ENCODE data around the gene TRIM14.

The TRIM14 gene

DNA sequence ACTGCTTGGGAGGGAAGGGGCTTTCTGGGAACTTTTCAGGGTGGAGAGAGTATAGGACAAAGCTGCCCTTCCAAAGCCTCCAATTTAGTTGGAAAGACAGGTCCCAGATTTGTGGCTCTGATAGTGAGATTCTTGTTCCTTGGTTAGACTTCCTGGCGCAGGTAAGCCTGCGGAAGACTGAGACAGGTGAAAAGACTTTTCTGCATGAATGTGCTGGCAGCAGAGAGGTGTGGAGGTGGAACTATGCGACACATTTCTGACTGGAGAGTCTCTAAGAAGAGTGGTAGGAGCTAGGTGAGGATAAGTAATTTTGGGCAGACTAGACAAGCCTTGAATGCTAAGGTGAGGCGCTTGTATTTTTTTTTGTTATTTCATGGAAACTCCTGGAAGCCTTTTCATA, 32.6 kb downstream of the TRIM14 start:
- no peak for DNase-seq (ENCODE audit: low spot score)
- in situ Hi-C loops (cut with MboI; ENCODE audit: low sequenced_read_pairs, unreplicated experiment), result no loop called here
- TF ChIP-seq, protein P1, sequence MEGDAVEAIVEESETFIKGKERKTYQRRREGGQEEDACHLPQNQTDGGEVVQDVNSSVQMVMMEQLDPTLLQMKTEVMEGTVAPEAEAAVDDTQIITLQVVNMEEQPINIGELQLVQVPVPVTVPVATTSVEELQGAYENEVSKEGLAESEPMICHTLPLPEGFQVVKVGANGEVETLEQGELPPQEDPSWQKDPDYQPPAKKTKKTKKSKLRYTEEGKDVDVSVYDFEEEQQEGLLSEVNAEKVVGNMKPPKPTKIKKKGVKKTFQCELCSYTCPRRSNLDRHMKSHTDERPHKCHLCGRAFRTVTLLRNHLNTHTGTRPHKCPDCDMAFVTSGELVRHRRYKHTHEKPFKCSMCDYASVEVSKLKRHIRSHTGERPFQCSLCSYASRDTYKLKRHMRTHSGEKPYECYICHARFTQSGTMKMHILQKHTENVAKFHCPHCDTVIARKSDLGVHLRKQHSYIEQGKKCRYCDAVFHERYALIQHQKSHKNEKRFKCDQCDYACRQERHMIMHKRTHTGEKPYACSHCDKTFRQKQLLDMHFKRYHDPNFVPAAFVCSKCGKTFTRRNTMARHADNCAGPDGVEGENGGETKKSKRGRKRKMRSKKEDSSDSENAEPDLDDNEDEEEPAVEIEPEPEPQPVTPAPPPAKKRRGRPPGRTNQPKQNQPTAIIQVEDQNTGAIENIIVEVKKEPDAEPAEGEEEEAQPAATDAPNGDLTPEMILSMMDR (IDR thresholded peaks at IDR 0.05; ENCODE audit: borderline replicate concordance, control extremely low read depth, extremely low read depth, insufficient read depth, missing control alignments), result no peak

GRCh38 chr9:98085944-98086343, 33.1 kb downstream of the TRIM14 start:
- in situ Hi-C loops (cut with MboI; ENCODE audit: low sequenced_read_pairs, unreplicated experiment), result no loop called here
- TF ChIP-seq, protein P1 (IDR thresholded peaks at IDR 0.05; ENCODE audit: borderline replicate concordance, control extremely low read depth, extremely low read depth, insufficient read depth, missing control alignments), result no peak
- DNase-seq (ENCODE audit: low spot score), result no peak

GRCh38 chr9:98085058-98085457, 34.0 kb downstream of the TRIM14 start:
- TF ChIP-seq, protein P1 (IDR thresholded peaks at IDR 0.05; ENCODE audit: borderline replicate concordance, control extremely low read depth, extremely low read depth, insufficient read depth, missing control alignments), result no peak
- DNase-seq (ENCODE audit: low spot score), result no peak
- in situ Hi-C loops (cut with MboI; ENCODE audit: low sequenced_read_pairs, unreplicated experiment), result no loop called here

DNA sequence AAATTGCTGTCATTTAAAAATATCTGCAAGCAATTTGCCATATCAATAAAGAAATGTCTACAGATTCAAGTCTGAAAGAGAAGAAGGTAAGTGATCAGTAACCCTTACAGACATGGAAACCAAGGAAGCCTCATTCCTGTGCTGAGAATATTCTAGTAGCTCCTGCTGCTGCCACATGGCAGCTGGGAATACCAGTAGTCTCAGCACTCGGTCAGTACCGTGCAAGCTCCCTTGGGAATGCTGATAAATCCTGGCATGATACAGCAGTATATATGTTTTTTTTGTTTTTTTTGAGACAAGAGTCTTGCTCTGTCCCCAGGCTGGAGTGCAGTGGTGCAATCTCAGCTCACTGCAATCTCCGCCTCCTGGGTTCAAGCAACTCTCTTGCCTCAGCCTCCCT, 34.6 kb downstream of the TRIM14 start:
- in situ Hi-C loops (cut with MboI; ENCODE audit: low sequenced_read_pairs, unreplicated experiment), result no loop called here
- TF ChIP-seq, protein P1 (IDR thresholded peaks at IDR 0.05; ENCODE audit: borderline replicate concordance, control extremely low read depth, extremely low read depth, insufficient read depth, missing control alignments), result no peak
- DNase-seq (ENCODE audit: low spot score), result no peak

- in situ Hi-C loops (cut with MboI; ENCODE audit: low sequenced_read_pairs, unreplicated experiment), result no loop called here
- no peak for DNase-seq (ENCODE audit: low spot score)
- TF ChIP-seq, protein P1 (IDR thresholded peaks at IDR 0.05; ENCODE audit: borderline replicate concordance, control extremely low read depth, extremely low read depth, insufficient read depth, missing control alignments), result no peak
Measured at GRCh38 chr9:98083566-98084183, 35.3 kb downstream of the TRIM14 start.

DNA sequence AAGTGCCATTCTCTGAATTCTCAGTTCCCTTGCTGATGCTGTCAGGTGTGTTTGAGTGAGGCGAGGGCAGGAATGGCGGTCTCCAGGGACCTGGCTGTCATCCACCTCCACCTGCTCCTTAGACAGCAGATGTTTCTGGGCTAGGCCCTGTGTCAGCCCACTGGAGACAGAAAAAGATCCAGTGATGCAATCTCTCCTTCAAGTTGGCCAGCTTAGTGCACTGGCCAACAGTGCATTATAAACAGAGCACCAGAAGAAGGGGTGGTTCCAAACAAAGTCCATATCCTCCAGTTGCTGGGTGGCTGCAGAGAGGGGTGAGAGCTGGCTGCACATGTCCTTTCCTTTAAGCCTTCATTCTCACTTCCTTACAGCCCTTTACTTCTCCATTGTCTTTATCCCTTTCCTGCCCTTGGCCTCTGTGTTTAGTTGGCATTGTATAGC, 35.9 kb downstream of the TRIM14 start:
- TF ChIP-seq, protein P1 (IDR thresholded peaks at IDR 0.05; ENCODE audit: borderline replicate concordance, control extremely low read depth, extremely low read depth, insufficient read depth, missing control alignments), result no peak
- no peak for DNase-seq (ENCODE audit: low spot score)
- in situ Hi-C loops (cut with MboI; ENCODE audit: low sequenced_read_pairs, unreplicated experiment), result no loop called here

Measured in GM13976 (cell line).